H4 (cell line): ENCODE results near the gene ICA1. TPM values are rescaled to one million over a fixed set of nuclear protein-coding genes. Genes with fewer than 3 reads are reported as not detected.
"Not testable (repeated sequence)": the region's sequence is repeated elsewhere in the genome, so short reads cannot be mapped to it uniquely, and the experiment has no call there.

Source experiments
- DNase-seq: peaks from one replicate; pipeline ENCODE4 v3.0.0-alpha.2; 2015; ENCODE audit warnings: low spot score
- total RNA-seq: library from RNA; depleted of rRNA; stranded (reverse); fragments of >200 nt; shearing (Covaris generic); gene quantifications from 2 replicates; pipeline ENCODE4 v1.2.3, GENCODE V29; 2014; rRNA removed

The ICA1 gene
- total RNA-seq, result 2.6 and 6.4 TPM in 2 replicates

DNA sequence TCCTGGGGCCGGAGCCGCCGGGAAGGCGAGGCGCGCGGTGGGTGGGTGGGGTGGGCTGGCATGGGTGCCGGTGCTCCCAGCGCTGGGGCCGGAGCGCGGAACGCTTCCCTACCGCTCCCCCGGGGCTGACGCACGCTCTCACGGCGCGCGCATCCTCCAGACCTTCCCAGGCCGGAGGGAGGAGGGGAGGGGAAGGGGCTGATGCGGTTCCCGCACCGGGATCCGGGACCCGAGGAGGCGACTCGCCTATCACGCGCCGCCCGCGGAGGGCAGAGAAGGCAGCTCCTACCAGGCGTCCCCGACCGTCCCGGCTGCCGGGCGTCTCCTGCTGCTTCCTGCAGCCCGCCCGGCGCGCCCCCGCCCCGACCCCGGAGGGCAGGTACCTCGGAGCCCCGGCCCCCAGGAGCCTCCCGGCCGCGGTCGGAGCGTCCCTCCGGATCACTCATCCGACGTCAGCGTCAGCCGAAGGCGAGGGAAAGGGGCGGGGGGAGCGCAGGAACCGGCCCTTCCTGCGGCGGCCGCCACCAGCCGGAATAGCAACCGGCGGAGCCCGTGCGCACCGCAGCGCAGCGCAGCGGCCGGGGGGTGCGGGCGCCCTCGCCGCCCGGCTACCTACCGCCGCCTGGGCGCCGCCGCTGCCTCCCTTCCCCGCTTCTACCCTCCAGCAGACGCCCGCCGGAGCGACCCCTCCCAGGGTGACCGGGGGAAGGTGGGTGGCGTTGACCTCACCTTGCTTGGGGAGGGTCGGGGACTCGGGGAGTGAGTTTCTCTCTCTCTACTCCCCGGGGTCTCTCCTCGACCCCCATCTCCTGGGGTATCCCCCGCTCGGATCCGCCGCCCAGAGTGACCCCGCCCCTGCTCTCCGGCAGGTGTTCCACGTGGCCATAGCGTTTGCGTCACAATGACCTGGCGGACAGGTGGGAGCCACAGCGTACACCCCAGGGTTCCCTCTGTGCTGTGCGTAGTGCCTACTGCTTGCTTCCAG is at the start of gene ICA1:
TSS of gene ICA1 (minus strand) at position 457 of the 985 bp plus-strand sequence. CDS start 26,241 bp downstream, outside the sequence.
- DNase-seq, result peak; percentile 62

DNA sequence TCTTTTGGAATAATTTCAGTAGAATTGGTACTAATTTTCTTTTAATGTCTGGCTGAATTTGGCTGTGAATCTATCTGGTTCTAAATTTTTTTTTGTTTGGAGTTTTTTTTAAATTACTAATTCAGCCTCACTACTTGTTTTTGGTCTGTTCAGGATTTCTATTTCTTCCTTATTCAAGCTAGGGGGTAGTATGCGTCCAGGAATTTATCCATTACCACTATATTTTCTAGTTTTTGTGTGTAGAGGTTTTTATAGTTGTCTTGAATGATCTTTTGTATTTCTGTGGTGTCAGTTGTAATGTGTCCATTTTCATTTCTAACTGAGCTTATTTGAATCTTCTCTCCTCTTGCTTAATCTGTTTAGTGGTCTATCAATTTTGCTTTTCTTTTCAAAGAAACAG is 48.9 kb upstream of the ICA1 start:
- no peak for DNase-seq

DNA sequence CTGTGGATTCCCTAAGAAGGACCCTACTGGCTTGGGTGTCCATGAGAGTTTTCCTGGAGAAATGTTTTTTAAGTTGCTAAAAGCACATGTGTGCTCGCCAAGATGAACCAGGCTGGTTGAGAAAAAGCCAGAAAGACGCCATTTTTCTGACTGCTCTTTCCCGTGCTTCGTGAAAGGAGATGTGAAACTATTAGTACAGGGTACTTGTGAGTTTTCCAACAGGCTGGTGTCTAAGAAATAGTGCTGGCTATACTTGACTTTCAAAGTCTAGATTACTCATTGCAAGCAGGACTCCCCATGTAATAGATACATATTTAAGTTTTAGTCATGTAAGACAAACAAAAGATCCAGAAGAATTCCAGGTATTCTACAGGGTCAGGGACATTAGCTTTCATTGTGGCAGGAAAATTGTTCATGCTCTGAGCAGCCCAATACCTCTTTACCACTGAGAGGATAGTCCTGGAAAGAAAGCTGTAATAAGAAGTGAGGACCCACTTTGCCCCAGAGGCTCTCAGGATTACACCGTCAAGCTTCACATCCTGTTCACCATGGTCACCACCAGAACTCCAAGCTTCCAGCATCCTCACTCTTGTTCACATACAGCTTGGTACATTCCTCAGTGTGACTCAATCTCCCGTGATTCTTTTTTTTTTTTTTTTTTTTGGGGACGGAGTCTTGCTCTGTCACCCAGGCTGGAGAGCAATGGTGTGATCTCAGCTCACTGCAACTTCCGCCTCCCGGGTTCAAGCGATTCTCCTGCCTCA is 43.8 kb upstream of the ICA1 start:
- DNase-seq, result no peak

DNA sequence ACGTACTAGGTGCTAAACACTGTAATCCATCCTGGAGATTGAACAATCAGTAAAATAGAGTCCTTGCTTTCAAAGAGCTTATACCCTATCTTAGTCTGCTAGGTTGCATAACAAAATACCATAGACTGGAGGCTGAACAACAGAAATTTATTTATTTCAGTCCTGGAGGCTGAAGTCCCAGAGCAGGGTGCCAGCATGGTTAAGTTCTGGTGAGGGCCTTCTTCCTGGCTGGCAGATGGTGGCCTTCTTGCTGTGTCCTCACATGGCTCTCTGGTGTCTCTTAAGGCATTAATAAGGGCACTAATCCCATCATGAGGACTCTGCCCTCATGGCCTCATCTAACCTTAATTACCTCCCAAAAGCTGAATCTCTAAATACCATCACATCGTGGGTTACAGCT is 43.1 kb upstream of the ICA1 start:
- DNase-seq, result no peak

DNA sequence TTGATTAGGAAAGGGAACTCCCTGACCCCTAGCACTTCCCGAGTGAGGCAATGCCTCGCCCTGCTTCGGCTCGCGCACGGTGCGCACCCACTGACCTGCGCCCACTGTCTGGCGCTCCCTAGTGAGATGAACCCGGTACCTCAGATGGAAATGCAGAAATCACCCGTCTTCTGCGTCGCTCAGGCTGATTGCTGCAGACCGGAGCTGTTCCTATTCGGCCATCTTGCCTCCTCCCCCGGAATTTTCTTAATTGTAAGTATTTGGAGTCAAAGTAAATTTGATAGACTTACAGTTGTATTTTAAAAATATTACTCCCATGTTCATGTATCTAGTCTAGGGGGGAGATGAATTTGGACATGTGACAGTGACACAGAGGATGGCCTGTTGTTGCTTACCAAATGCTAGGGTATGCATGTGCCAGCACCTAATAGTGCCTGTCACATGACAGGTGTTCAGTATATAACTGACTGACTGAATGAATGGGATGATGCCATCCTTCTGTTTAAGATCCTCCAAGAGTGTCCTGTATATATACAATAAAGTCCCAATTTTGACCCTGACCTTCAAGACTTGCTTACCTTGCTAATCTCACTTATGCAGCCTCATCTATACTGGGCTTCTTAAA is 42.0 kb upstream of the ICA1 start:
- no peak for DNase-seq

DNA sequence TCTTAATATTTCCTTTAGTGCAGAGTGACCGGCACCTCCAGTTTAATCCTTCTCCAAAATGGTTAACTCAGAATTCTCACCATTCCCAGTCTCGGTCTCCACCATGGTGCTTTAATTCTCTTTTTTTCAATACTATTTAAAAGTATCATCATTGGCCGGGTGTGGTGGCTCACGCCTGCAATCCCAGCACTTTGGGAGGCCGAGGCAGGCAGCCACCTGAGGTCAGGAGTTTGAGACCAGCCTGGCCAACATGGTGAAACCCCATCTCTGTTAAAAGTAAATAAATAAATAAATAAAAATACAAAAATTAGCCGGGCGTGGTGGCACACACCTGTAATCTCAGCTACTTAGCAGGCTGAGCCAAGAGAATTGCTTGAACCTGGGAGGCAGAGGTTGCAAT is 35.1 kb upstream of the ICA1 start:
- not testable (repeated sequence) for DNase-seq

DNA sequence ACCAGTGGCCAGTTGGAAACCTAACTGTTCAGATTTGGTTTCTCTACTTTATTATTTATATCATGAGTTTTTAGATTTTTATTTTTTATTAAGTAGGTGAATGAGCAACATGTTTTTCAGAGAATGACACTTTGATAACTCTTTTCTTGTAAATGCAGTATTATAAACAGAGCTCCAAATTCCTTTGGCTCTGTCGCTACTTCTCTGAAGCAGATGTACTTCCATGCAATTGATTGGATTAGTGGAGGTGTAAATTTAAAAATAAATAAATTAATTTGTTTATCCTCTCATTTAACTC is 34.3 kb upstream of the ICA1 start:
- DNase-seq, result no peak

DNA sequence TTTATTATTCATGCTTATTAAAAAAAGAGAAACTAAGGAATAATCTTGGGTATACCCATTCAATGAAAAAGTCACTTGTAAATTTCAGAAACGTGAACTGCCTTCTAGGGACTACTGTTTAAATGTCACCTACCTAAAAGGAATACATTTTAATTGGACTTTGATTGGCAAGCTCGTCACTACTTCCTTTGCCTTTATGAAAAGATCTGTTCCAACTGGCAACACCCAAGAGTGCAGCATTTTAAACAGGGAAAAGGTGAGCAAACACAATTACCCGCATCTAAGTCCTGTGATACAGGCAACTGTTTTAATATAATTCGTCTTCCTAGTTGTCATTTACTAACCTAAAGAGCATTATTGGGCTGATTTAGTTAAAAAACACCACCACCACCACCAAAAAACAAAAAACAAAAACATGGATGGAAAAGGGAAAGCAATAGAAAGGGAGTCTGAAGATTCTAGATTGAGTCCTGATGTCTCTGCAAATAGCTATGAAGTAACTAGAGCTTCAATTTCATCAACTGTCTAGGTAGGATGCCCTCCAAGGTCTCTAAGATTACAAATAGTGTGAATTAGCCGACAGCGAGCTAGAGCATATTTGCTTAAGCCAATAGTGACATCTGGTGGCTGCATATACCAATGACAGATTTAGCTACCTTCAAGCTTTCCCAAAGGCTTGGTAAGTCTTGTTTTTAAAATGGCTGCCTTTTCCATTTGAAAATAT is 33.8 kb upstream of the ICA1 start:
- peak; percentile 97 for DNase-seq

DNA sequence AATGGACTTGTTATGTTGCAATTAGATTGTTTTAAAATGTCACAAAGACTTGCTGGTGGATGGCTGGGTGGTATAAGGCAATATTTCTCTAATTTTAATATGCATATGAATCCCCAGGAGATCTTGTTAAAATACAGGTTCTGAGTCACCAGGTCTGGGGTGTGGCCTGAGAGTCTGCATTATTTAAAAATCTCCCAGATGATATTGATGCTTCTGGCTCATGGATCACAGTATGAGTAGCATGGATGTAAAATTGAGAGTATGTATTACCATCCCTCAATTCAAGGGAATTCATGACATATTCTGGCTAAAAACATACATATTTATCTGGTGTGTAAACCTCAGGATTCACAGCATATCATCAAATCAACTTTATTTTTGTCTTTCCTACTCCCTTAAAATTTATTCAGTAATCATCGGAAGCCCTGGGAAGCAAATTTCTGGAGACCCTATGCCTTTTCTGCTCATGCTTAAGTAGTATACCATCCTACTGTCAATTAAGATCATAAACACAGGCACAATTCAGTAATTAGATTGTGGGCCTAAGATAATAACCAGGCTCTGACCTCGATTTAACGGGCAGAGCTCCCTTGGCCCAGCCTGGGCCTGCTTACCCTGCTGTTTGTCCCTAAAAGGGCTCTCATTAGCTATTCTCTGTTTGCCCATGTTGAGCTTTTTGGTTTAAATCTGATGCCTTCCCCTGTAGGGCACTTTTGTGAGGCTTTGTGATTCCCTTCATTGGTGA is 29.6 kb upstream of the ICA1 start:
- no peak for DNase-seq

DNA sequence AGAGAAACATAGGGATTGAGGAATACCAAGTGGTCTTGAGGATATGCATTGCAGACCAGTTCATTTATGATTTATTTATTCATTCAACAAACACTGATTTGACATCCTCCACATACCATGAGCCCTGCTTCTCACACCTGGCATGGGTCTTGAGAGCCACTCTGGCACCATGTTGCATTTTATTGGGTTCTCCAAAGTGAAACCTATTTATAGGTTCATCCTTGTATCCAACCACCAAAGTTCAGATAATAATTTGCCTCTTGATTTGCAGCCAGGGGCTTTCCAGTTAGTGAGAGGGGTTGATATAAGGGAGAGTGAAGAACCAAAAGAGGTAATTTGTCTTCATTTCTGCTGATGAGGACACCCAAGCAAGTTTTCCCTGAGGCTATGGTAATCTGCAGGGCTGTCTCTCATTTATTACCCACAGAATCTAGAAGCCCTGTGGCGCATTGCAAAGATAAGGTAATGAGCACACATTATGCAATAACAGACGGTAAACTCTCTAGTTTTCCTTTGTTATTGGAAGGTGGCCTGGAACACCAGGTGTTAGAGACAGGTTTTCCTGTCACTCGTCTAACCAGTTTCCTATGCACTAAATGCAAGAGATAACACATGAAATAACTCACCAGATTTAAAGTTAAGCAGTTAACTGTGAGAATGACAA is 28.8 kb upstream of the ICA1 start:
- no peak for DNase-seq

DNA sequence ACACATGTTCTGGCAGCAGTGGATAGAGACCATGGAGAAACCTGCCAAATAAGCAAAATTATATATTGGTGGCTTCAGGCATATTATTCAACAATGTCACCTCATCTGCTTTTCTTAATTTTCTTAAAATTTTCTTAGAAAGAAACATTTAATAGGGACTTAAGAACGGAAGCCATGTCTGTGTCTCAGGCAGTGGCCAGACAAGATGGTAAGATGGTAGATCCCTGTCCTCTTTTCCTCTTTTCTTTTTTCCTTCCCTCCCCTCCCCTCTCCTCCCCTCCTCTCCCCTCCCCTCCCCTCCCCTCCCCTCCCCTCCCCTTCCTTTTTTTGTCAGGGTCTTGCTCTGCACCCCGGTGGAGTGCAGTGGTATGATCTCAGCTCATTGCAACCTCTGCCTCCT is 24.2 kb upstream of the ICA1 start:
- no peak for DNase-seq

DNA sequence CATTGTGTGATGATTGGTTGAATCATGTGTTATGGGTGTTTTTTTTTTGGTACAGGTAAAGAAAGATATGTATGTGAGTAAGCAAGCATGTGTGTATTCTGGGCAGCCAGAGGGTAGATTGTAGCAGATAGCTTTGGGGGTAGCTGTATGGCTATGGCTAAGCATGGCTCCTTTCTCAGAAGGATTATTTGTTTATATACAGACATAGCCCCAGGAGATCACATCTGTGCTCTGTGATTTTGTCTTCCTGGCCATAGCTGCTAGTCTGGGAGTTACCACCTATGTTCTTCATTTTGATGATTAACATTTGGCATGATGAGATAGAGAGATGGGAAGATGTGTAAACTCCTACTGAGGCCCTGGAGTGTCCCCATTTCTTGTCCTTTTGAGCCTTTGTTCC is 23.2 kb upstream of the ICA1 start:
- DNase-seq, result no peak

DNA sequence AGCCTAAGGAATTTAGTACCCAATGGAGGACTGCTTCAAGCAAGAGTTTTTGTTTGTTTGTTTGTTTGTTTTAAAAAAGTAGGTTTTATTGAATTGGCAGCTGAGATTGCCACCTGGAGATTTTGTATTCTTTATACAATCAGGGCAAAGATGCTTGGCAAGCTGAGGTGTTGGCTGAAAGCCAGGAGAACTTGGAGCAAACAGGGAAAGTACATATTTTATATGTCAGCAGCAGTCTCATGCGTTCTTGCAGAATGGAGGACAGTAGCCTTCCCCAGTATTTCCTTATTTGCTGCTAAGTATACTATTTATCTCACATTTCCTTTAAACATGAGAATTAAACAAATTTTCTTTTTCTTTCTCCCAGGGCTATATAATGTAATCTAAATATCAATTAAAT is 22.6 kb upstream of the ICA1 start:
- no peak for DNase-seq

DNA sequence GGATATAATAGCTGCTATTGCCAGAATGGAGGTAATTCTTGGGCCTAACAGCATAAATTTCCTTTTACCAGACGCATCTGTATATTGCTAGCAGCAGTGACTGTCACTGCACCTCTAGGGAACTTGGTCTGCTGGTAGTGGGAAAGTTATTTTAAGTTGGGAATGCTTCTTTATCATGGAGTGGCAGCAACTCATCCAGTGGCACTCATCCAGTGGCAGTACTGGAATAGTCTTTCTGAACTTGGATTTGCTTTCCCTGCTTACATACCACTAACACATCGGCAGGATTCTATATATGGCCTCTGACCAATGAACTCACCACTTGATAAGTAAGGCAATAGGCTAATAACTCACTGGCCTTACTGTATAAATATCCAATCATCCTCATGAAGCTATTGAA is 22.0 kb upstream of the ICA1 start:
- DNase-seq, result no peak

DNA sequence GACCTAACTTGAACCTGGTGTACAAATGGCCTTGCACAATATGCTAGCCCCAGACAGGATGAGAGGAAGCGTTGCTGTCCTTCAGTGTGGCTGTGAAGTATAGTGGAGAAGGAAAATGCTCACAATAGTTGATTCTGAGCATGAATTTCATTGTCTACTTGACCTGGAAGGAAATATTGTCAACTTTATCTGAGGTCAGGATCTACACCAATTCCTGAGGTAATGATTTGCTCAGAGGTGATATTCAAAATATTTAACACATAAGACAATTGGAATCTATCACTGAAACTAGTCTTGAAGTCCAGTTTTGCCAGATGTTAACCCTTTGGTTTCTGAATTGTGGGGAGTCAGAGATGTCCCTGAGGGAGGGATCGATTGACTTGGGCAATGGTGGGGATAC is 20.9 kb upstream of the ICA1 start:
- no peak for DNase-seq

DNA sequence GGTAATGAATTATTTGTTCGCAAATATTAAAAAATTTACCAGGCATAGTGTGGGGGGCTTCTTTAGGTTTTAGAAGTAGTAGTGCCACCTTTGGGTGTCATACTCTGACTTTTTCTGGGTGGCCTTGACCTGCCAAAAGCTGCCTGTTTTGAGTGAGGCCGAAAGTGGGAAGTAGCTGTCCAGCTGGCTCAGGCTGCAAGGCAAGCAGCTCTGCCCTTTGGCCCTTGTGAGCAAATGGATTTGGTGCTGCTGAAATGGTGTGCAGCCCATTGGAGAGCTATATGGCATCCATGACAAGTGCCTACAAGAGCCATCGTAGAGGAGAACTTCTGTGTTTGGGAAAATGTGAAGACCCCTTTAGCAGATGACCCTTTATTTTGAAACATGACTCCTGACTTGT is 20.2 kb upstream of the ICA1 start:
- DNase-seq, result no peak

DNA sequence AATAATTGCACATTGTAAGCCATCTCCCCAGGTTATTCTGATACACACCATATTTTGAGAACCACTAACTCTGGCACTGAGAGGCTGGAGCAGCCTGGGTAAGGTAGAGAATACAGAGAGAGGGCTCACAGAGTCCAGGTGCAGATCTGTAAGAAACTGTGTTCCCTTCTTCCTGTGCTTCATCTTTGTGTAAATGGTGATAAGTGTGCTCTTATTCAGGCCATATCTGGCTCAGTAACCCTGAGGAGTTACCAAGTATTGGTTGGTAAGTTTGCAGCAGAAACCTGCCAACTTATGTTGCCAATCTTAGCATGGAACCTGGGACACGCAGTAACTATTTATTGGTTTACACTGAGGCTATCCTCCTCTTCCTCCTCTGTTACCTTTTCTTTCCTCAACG is 16.2 kb upstream of the ICA1 start:
- DNase-seq, result no peak

DNA sequence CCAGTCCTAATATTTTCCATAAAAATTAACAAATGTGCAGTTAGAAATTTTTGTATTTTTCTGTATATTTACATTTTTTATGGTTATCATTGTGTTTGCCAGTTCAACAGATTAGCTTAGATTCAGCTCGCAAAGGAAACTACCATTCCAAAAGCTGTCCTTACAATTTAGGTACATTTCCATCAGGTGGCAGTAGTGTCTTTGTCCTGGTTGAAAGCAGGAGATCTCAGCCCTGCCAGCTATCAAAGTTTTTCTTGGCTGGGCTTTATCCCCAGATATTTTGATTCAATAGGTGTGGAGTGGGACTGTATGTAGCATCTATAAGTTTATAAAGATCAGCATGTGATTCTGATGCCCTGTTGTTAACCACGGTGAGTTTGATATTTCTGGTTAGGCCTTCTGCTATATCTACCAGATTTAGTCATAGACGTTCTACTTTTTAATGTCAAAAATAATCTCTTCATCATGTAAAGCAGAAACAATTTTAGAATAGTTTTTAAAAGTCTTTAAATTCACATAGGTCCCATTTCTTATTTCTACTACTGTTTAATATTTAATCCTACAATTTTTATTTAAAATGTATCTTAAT is 15.5 kb upstream of the ICA1 start:
- peak; percentile 61 for DNase-seq

DNA sequence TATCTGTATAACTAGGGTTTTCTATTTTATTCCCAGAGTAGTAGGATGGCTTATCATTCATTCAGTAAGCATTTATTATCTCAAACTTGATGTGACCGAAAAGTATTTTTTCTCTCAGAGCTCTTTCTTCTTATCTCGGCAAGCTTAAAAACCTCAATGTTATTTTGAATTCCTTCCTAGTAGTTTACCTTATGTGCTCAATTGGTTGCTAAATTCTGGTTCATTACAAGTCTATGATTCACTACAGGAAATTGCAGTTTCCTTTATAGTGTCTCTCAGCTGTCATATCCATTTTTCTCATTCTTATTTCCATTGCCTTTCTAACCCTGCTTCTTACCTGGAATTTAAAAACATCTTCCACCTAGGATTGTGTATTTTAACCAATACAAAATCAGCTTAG is 12.6 kb upstream of the ICA1 start:
- no peak for DNase-seq

DNA sequence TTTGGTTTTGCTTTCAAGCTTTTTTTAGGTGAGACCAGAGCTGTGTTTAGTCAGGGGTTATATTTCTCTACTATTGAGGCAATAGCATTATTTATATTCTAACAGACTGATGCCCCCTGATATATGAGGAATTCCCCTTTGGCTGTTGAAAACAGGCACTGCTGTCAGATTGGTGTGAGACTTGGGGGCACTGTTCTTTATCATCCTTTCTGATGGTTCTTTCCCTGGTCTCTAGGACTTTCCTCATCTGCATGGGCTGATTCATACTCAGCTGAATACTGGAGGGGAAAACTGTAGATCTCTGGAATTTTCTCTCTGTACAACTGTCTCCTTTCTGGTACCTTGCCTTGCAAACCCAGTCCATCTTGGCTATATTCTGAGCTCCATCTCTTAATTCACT is 10.0 kb upstream of the ICA1 start:
- DNase-seq, result no peak
